HG03457 (cell line): ENCODE measurements around the gene ASCC3.

ENCODE experiments used
- ATAC-seq: cut with Tn5 transposase; IDR thresholded peaks from one replicate; pipeline ENCODE4 v1.9.1; 2021; ENCODE audit warnings: moderate number of reproducible peaks; ENCODE audit not compliant: unreplicated experiment

The ASCC3 gene

DNA sequence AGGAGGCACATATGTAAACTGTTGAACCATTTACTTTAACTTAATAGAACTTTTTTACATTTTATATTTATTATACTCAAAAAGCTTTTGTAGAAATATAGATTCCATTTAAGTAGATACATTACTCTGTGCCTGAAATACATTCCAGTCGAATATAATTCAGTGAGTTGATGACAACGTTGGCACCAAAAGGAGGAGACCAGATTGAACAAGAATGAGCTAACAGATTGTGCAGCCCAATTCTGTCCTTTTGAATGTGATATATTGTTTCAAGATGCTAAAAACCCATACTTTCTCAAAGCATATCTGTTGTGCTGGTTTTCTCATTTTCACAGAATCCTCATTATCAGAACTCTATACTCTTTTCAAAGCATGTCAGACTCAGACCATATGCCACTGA lies 269.0 kb downstream of the ASCC3 start:
- no peak for ATAC-seq

DNA sequence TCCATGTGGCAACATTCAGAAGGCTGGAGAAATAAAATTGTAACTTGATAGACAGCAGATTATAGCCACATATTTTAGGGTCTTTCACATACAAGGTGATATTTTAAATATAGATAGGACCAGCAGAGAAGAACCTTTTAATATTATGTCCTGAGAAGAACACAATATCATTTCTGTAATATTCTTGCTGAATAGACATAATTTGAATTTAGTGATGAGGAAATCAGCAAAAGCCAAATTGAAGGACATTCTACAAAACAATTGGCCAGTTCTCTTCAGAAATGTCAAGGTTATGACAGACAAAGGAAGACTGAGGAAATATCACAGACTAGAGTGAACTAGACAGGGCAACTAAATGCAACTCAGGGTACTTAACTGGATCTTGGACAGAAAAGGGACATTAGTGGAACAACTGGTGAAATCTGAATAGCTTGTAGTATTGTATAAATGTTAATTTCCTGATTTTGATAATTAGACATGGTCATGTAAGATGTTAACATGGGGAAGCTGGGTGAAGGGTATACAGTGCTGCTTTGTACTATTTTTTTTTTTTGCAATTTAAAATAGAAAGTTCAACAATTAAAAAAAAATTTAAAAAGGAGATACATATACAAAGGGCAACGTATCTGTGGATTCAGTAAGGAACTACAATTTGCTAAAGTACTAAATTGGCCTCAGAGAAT lies 281.9 kb downstream of the ASCC3 start:
- ATAC-seq, result no peak

GRCh38 chr6:100595456-100595855 lies 285.7 kb downstream of the ASCC3 start:
- no peak for ATAC-seq

- ATAC-seq, result no peak
Observed at GRCh38 chr6:100593522-100593921, 287.6 kb downstream of the ASCC3 start.

DNA sequence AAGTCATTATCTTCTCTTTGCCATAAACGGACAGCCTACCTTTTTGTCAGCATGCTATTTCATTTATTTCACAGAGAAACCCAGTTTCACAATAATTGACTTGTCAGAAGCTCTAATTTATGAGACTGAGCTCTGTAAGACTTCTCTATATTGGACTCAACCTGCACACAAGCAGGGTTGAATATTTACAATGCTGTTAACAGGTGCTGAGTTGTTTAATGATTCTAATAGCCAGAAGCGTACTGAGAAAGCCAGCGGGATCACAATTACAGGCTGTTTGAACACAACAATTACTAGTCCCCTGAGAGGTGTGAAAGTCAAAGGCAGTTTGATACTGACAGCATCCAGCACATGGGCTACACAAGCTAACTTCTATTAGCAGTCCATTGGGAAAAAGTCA lies 288.2 kb downstream of the ASCC3 start:
- ATAC-seq, result no peak

- no peak for ATAC-seq
Observed at GRCh38 chr6:100577425-100577824, 303.7 kb downstream of the ASCC3 start.

- ATAC-seq, result no peak
Observed at GRCh38 chr6:100575921-100576320, 305.2 kb downstream of the ASCC3 start.

DNA sequence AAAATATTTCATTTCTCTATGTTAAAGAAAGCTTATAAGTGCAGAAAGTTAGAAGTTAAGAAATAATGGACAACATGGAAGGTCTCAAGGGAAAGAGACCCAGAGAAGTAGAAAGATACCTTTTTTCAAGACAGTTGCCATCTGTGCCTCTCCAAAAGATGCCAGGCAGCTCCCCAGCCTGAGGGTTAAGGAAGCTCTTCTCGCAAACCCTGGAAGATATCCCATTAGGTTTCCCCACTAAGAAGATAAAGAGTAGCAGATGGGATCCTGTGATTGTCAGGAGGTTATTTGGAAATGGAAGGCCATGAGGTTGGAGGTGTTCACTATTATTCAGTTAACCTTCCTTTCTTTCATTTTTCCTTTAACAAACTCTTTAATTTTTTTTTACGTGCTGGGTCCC lies 306.3 kb downstream of the ASCC3 start:
- ATAC-seq, result no peak

DNA sequence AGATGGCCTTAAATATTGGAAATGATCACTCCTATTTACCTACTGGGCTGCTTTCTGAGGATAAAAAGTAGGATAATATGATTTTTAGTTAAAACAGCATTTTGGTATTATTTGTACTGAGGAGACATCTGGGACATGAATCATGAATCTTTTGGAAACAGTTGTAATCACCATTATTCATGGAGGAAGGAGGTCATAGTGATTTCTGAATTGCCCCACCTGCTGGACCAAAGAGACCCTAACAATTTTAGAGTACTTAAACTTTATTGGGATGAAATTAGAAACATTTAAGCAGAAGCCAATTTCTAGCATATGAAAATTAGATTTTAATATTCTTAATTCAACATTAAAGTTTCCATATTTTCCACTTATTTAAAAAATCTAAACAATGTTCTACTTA lies 308.0 kb downstream of the ASCC3 start:
- no peak for ATAC-seq

- no peak for ATAC-seq
Observed at GRCh38 chr6:100568255-100568654, 312.9 kb downstream of the ASCC3 start.

- ATAC-seq, result no peak
Observed at GRCh38 chr6:100566563-100566962, 314.6 kb downstream of the ASCC3 start.

DNA sequence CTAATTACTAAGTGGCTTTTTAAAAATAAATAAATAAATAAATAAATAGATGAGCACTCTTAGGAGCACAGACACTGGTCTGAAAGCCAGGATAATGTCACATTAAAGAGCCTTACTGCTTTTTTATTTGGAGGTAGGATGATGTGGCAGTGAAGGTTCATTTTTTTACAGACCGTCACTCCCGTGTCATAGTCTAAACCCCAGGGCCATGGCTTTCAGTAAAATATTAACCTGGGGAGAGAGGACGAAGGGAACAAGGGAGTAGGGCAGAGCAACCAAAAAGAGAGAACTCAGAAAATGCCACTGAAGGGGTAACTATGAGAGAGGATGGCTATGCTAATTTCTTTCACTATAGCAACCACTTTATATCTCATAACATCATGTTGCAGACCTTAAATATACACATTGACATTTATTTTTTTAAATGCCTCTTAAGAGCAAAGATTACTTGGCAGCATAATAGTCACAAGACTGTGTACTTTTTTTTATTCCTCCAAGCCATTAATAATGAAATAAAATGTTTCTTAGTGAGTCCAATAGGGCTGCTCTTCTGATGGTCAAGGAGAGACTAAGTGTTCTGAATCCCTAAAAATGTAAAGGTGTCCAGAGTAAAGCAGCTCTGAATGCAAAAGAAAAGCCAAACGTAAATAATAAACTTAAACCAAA lies 315.6 kb downstream of the ASCC3 start:
- ATAC-seq, result no peak

- ATAC-seq, result no peak
Observed at GRCh38 chr6:100559859-100560258, 321.3 kb downstream of the ASCC3 start.

- no peak for ATAC-seq
Observed at GRCh38 chr6:100554228-100554627, 326.9 kb downstream of the ASCC3 start.

DNA sequence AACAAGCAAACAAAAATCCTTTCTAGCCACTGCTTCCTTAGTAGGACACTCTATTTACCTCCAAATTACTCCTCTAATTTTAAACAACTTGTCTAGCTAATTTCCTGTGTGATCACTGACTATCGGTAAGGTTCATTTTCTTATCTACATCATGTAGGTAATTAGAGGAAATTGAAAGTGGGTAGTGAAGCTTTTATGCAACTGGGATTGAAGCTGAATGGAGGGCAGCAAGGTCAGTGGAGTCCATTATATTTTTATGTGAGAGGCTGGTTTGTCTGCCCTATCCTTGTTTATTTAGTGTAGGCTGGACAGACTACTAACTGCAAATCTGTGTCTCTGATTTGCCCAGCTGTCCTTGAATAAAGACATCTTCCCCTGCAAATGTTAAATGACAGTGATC lies 327.9 kb downstream of the ASCC3 start:
- no peak for ATAC-seq

- no peak for ATAC-seq
Observed at GRCh38 chr6:100549406-100550167, 331.5 kb downstream of the ASCC3 start.

DNA sequence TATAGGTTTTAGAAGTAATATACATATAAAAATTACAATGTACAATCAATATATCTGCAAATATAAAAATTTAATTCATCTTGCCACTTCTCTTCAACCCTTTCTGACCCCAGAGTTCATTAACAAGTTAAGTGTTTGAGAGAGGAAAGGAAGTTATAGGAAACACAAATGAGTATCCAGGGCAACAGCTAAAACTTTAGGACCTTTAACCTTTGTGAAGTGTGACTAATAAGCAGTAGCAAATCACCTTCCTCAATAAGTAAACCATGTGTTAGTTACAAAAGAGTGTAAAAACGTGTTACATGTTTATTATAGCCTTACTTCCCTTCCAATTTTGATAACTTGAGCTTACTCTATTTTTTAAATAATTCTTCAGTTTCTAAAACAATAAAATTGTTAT lies 343.0 kb downstream of the ASCC3 start:
- no peak for ATAC-seq

- ATAC-seq, result no peak
Observed at GRCh38 chr6:100518588-100518987, 362.5 kb downstream of the ASCC3 start.

GRCh38 chr6:100517633-100518032 lies 363.5 kb downstream of the ASCC3 start:
- ATAC-seq, result no peak

GRCh38 chr6:100517106-100517505 lies 364.0 kb downstream of the ASCC3 start:
- ATAC-seq, result no peak

DNA sequence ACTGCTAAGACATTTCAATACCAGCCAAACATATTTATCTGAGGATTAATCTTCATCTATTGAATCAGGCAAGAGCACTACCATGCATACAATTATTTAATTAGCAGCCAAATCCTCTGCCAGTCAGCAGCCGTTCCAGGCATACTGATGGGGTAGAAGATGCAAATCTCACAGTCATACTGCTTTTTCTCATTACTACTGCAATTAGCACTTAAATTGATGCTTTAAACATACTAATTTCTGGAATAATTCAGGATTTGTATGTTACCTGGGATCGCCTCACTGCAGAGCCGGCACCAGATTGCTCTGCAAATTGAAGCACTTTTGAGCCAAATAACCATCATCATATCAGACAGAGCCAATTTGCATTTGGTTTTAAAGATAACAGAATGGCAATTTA lies 366.5 kb downstream of the ASCC3 start:
- ATAC-seq, result no peak

GRCh38 chr6:100512203-100512862 lies 368.8 kb downstream of the ASCC3 start:
- no peak for ATAC-seq
